SK-N-SH (cell line): Measurements from ENCODE around the gene FAM120B. TPM values are rescaled to one million over a fixed set of nuclear protein-coding genes. Genes with fewer than 3 reads are reported as not detected.
A peak's percentile ranks its signal among the peaks of the same experiment; 100 is the strongest.

Experiments
- CTCF ChIA-PET: fragments of 300-600, 350-600 bp; formaldehyde crosslinking; extraction: SDS; loops from one replicate; lab custom pipeline; 2021; lab: Yijun Ruan, JAX
- POLR2A ChIA-PET: fragments of 350-600 bp; sonication (Branson Sonifier 250); formaldehyde crosslinking; extraction: SDS; loops from one replicate; lab custom pipeline; 2020; ENCODE audit warnings: antibody characterized with exemption, inconsistent platforms; lab: Yijun Ruan, JAX
- DNase-seq: peaks from one replicate; pipeline ENCODE4 v3.0.0; 2012
- H2AFZ ChIP-seq: fragments of 200-600 bp; sonication (generic); 2 replicates; pipeline ENCODE4 v1.8.1; 2016; ENCODE audit warnings: antibody characterized with exemption, mild to moderate bottlenecking, low read depth
- H3F3A ChIP-seq: fragments of 200-600 bp; sonication (generic); replicated peaks from 2 replicates; pipeline ENCODE3; 2016; ENCODE audit warnings: antibody characterized with exemption, mild to moderate bottlenecking; ENCODE audit not compliant: insufficient read depth
- H3K27ac ChIP-seq, 2 experiments: fragments of 200-500 bp in 1 of 2; fragments of 200-600 bp in 1 of 2; sonication (Bioruptor generic) in 1 of 2; sonication (generic), shearing (Covaris generic) in 1 of 2; 2 replicates each; pipeline versions ENCODE4 v1.5.1 to v1.6.1; 2014 to 2016; ENCODE audit warnings: low read depth in 2 of 2, inconsistent platforms in 1 of 2, low read length in 1 of 2, mild to moderate bottlenecking in 1 of 2, mixed read lengths in 1 of 2
- H3K27me3 ChIP-seq: fragments of 200-600 bp; sonication (generic), shearing (Covaris generic); 2 replicates; pipeline ENCODE4 v1.6.1; 2016; ENCODE audit warnings: mixed run types; ENCODE audit not compliant: insufficient read depth
- H3K36me3 ChIP-seq, 2 experiments: fragments of 200-500 bp in 1 of 2; fragments of 200-600 bp in 1 of 2; sonication (Bioruptor generic) in 1 of 2; sonication (generic) in 1 of 2; replicated peaks in 1 of 2; 2 replicates each; pipeline versions ENCODE3 to v1.5.1; 2014 to 2016; ENCODE audit warnings: low read length in 1 of 2, mild to moderate bottlenecking in 1 of 2; ENCODE audit not compliant: insufficient read depth in 2 of 2, control insufficient read depth in 1 of 2
- H3K4me1 ChIP-seq, 2 experiments: fragments of 200-500 bp in 1 of 2; fragments of 200-600 bp in 1 of 2; sonication (Bioruptor generic) in 1 of 2; sonication (generic), shearing (Covaris generic) in 1 of 2; 2 replicates each; pipeline versions ENCODE4 v1.5.1 to v1.6.1; 2014 to 2016; ENCODE audit warnings: low read depth in 1 of 2, low read length in 1 of 2, mixed run types in 1 of 2; ENCODE audit not compliant: insufficient read depth in 2 of 2, control insufficient read depth in 1 of 2
- H3K4me2 ChIP-seq: fragments of 200-600 bp; sonication (generic), shearing (Covaris generic); 2 replicates; pipeline ENCODE4 v1.6.1; 2017; ENCODE audit warnings: mixed run types
- H3K4me3 ChIP-seq, 2 experiments: fragments of 200-500 bp in 1 of 2; fragments of 200-600 bp in 1 of 2; sonication (Bioruptor generic) in 1 of 2; sonication (generic), shearing (Covaris generic) in 1 of 2; 2 replicates each; pipeline versions ENCODE4 v1.5.1 to v1.8.1; 2014 to 2016; ENCODE audit warnings: low read depth in 2 of 2, inconsistent platforms in 1 of 2, low read length in 1 of 2, mild to moderate bottlenecking in 1 of 2, mixed read lengths in 1 of 2, moderate library complexity in 1 of 2
- H3K79me2 ChIP-seq: fragments of 200-600 bp; sonication (generic); 2 replicates; pipeline ENCODE4 v1.8.1; 2017; ENCODE audit warnings: mild to moderate bottlenecking; ENCODE audit not compliant: insufficient read depth
- H3K9ac ChIP-seq: fragments of 200-600 bp; sonication (generic); 2 replicates; pipeline ENCODE4 v1.6.1; 2017; ENCODE audit warnings: mixed run types
- H3K9me2 ChIP-seq: fragments of 200-600 bp; sonication (generic); 2 replicates; pipeline ENCODE4 v1.6.1; 2017; ENCODE audit warnings: mixed run types
- H3K9me3 ChIP-seq: fragments of 200-600 bp; sonication (generic); 2 replicates; pipeline ENCODE4 v1.6.1; 2017; ENCODE audit warnings: mixed run types, mild to moderate bottlenecking, moderate library complexity
- H4K20me1 ChIP-seq: fragments of 200-600 bp; sonication (generic); 2 replicates; pipeline ENCODE4 v1.6.1; 2017; ENCODE audit warnings: mild to moderate bottlenecking, mixed run types; ENCODE audit not compliant: insufficient read depth
- CHD2 ChIP-seq: fragments of 150-350 bp; IDR thresholded peaks from 2 replicates; pipeline ENCODE4 v1.6.1; 2018; ENCODE audit warnings: low read length; ENCODE audit not compliant: partially characterized antibody
- ELF1 ChIP-seq: IDR thresholded peaks from 2 replicates; pipeline ENCODE4 v1.4.0; 2012
- FOSL2 ChIP-seq: IDR thresholded peaks from 2 replicates; pipeline ENCODE4 v1.4.0; 2012; ENCODE audit warnings: low read depth, mild to moderate bottlenecking, moderate library complexity, borderline replicate concordance
- FOXM1 ChIP-seq: IDR thresholded peaks from 2 replicates; pipeline ENCODE4 v1.4.0; 2012; ENCODE audit warnings: low read depth, mild to moderate bottlenecking
- GABPA ChIP-seq: IDR thresholded peaks from 2 replicates; pipeline ENCODE4 v1.4.0; 2012; ENCODE audit warnings: low read depth, mild to moderate bottlenecking
- MEF2A ChIP-seq: IDR thresholded peaks from 2 replicates; pipeline ENCODE4 v1.4.0; 2012; ENCODE audit warnings: low read depth, borderline replicate concordance
- MXI1 ChIP-seq: IDR thresholded peaks from 2 replicates; pipeline ENCODE4 v1.6.1; 2012; ENCODE audit warnings: mild to moderate bottlenecking, low read depth, low read length, improper control_type of control experiment
- RAD21 ChIP-seq: IDR thresholded peaks from 2 replicates; pipeline ENCODE4 v1.6.1; 2012; ENCODE audit warnings: mild to moderate bottlenecking, low read length
- RCOR1 ChIP-seq: fragments of 150-350 bp; IDR thresholded peaks from 2 replicates; pipeline ENCODE4 v1.6.1; 2017; ENCODE audit warnings: antibody characterized with exemption, low read length
- RXRA ChIP-seq: IDR thresholded peaks from 2 replicates; pipeline ENCODE4 v1.4.0; 2012; ENCODE audit warnings: low read depth, mild to moderate bottlenecking, borderline replicate concordance
- SIN3A ChIP-seq: IDR thresholded peaks from 2 replicates; pipeline ENCODE4 v1.6.1; 2012; ENCODE audit warnings: low read depth, mild to moderate bottlenecking, low read length, moderate library complexity, borderline replicate concordance
- YY1 ChIP-seq: IDR thresholded peaks from 2 replicates; pipeline ENCODE4 v1.4.0; 2012; ENCODE audit warnings: low read depth, mild to moderate bottlenecking
- WGBS: methylation state at CpG from one replicate; pipeline ENCODE4 v1.1.6; 2017; ENCODE audit warnings: low lambda C conversion rate; 5-methylcytosine and 5-hydroxymethylcytosine counted together
- polyA plus RNA-seq, 3 experiments: library from polyadenylated mRNA; depleted of rRNA; stranded (reverse); fragments of >200 nt; gene quantifications; 2 replicates each; pipeline ENCODE4 v1.2.3, GENCODE V29; 2012
- TF ChIP-seq, protein P1 (sequence below): IDR thresholded peaks from 2 replicates; pipeline ENCODE4 v1.4.0; 2012; ENCODE audit warnings: low read depth, borderline replicate concordance
- TF ChIP-seq, protein P2 (sequence below): IDR thresholded peaks from 2 replicates; pipeline ENCODE4 v1.6.1; 2012; ENCODE audit warnings: mild to moderate bottlenecking, low read depth, low read length, moderate library complexity
- TF ChIP-seq, protein P3 (sequence below): IDR thresholded peaks from 2 replicates; pipeline ENCODE4 v1.4.0; 2012; ENCODE audit warnings: low read depth
- TF ChIP-seq, protein P4 (sequence below): fragments of 200-600 bp; sonication (generic); IDR thresholded peaks from 2 replicates; pipeline ENCODE4 v1.6.1; 2017; ENCODE audit warnings: antibody characterized with exemption, mild to moderate bottlenecking, moderate library complexity
- TF ChIP-seq, protein P5 (sequence below): fragments of 150-350 bp; IDR thresholded peaks from 2 replicates; pipeline ENCODE4 v1.6.1; 2017; ENCODE audit warnings: antibody characterized with exemption, low read length, low read depth, borderline replicate concordance
- TF ChIP-seq, protein P6 (sequence below): IDR thresholded peaks from 2 replicates; pipeline ENCODE4 v1.4.0; 2012; ENCODE audit warnings: low read depth, borderline replicate concordance

Gene FAM120B
- polyA plus RNA-seq, 1 of the 3 experiments (the other 2 are of a cell fraction) = 7.7 TPM

DNA sequence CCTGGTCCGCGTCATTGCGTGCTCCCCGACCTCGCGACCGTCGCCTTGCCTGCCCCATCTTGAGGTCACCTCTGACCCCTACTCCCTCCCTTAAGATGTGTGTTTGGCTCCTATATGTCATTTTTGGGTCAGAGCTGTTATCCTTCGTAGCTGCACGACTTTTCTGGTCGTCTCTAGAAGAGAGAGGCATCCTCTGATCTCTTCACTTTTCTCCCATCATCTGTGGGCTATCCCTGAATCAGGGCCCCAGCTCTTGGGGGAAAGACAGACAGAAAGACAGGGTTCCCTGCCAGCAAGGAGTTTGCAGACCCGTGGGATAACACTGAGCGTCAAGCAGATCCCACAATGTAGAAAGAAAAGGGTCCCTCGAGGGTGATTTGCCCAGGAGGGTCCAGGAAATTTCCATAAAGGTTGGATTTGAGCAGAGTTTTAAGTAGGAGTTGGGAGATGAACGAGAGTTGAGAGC lies 555 bp downstream of the FAM120B start (continued):
- TF ChIP-seq, protein P1, sequence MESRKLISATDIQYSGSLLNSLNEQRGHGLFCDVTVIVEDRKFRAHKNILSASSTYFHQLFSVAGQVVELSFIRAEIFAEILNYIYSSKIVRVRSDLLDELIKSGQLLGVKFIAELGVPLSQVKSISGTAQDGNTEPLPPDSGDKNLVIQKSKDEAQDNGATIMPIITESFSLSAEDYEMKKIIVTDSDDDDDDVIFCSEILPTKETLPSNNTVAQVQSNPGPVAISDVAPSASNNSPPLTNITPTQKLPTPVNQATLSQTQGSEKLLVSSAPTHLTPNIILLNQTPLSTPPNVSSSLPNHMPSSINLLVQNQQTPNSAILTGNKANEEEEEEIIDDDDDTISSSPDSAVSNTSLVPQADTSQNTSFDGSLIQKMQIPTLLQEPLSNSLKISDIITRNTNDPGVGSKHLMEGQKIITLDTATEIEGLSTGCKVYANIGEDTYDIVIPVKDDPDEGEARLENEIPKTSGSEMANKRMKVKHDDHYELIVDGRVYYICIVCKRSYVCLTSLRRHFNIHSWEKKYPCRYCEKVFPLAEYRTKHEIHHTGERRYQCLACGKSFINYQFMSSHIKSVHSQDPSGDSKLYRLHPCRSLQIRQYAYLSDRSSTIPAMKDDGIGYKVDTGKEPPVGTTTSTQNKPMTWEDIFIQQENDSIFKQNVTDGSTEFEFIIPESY = no peak
- TF ChIP-seq, protein P2, sequence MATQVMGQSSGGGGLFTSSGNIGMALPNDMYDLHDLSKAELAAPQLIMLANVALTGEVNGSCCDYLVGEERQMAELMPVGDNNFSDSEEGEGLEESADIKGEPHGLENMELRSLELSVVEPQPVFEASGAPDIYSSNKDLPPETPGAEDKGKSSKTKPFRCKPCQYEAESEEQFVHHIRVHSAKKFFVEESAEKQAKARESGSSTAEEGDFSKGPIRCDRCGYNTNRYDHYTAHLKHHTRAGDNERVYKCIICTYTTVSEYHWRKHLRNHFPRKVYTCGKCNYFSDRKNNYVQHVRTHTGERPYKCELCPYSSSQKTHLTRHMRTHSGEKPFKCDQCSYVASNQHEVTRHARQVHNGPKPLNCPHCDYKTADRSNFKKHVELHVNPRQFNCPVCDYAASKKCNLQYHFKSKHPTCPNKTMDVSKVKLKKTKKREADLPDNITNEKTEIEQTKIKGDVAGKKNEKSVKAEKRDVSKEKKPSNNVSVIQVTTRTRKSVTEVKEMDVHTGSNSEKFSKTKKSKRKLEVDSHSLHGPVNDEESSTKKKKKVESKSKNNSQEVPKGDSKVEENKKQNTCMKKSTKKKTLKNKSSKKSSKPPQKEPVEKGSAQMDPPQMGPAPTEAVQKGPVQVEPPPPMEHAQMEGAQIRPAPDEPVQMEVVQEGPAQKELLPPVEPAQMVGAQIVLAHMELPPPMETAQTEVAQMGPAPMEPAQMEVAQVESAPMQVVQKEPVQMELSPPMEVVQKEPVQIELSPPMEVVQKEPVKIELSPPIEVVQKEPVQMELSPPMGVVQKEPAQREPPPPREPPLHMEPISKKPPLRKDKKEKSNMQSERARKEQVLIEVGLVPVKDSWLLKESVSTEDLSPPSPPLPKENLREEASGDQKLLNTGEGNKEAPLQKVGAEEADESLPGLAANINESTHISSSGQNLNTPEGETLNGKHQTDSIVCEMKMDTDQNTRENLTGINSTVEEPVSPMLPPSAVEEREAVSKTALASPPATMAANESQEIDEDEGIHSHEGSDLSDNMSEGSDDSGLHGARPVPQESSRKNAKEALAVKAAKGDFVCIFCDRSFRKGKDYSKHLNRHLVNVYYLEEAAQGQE = no peak
- TF ChIP-seq MEF2A = no peak

DNA sequence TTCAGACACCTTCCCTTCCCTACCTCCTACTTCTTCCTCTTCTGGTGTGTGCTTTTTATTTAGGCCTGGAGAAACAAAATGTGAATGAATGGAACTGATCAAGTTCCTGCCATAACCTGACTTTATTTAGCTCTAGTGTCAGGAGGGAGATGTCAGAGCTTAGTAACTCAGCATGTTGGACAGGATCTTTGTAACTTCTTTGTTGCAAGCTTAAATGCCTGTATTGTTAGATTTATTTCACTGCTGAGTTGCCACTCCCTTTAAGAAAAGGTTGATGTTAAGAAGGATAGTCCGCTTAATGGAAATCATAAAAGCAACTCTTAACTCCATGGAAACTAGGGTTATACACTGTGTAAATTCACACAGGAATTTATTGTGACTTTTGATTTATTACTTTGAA lies 2.2 kb downstream of the FAM120B start:
- Histone ChIP-seq H4K20me1 (peaks cover 49% of the 10 kb centered on the region), H3K9me3 (no peaks in the 10 kb centered on the region), H2AFZ (no peak overlapping the region), H3K36me3 (peaks cover 0 to 20% of the 10 kb centered on the region in 2 experiments), H3K9ac (no peak overlapping the region), H3K9me2 (no peaks in the 10 kb centered on the region), H3K79me2 (peaks cover 77% of the 10 kb centered on the region), H3K4me2 (peak overlapping the region; percentile 96; the same call in 1 of the 2 replicates), H3K4me1 (peaks cover 11 to 32% of the 10 kb centered on the region in 2 experiments; a peak in 3 of 4 replicates), H3F3A (no peaks in the 10 kb centered on the region), H3K27ac (no peak overlapping the region), H3K27me3 (no peaks in the 10 kb centered on the region), H3K4me3 (no peak overlapping the region)
- 92% methylated on average over 1 of the region's 1 CpG for WGBS
- DNase-seq = no peak
- no peak for TF ChIP-seq FOSL2
- TF ChIP-seq, protein P3, sequence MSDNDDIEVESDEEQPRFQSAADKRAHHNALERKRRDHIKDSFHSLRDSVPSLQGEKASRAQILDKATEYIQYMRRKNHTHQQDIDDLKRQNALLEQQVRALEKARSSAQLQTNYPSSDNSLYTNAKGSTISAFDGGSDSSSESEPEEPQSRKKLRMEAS = no peak
- no peak for TF ChIP-seq GABPA
- no peak for TF ChIP-seq CHD2
- no peak for TF ChIP-seq ELF1
- TF ChIP-seq, protein P4, sequence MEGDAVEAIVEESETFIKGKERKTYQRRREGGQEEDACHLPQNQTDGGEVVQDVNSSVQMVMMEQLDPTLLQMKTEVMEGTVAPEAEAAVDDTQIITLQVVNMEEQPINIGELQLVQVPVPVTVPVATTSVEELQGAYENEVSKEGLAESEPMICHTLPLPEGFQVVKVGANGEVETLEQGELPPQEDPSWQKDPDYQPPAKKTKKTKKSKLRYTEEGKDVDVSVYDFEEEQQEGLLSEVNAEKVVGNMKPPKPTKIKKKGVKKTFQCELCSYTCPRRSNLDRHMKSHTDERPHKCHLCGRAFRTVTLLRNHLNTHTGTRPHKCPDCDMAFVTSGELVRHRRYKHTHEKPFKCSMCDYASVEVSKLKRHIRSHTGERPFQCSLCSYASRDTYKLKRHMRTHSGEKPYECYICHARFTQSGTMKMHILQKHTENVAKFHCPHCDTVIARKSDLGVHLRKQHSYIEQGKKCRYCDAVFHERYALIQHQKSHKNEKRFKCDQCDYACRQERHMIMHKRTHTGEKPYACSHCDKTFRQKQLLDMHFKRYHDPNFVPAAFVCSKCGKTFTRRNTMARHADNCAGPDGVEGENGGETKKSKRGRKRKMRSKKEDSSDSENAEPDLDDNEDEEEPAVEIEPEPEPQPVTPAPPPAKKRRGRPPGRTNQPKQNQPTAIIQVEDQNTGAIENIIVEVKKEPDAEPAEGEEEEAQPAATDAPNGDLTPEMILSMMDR = no peak
- no peak for TF ChIP-seq RXRA
- TF ChIP-seq SIN3A = no peak
- no peak for TF ChIP-seq FOXM1
- TF ChIP-seq RCOR1 = no peak
- TF ChIP-seq YY1 = no peak
- no peak for TF ChIP-seq MXI1
- TF ChIP-seq, protein P5, sequence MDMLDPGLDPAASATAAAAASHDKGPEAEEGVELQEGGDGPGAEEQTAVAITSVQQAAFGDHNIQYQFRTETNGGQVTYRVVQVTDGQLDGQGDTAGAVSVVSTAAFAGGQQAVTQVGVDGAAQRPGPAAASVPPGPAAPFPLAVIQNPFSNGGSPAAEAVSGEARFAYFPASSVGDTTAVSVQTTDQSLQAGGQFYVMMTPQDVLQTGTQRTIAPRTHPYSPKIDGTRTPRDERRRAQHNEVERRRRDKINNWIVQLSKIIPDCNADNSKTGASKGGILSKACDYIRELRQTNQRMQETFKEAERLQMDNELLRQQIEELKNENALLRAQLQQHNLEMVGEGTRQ = no peak
- TF ChIP-seq RAD21 = no peak
- TF ChIP-seq, protein P6, sequence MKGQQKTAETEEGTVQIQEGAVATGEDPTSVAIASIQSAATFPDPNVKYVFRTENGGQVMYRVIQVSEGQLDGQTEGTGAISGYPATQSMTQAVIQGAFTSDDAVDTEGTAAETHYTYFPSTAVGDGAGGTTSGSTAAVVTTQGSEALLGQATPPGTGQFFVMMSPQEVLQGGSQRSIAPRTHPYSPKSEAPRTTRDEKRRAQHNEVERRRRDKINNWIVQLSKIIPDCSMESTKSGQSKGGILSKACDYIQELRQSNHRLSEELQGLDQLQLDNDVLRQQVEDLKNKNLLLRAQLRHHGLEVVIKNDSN = no peak
- ChIA-PET POLR2A (no interaction called here), CTCF (interaction anchor here (1.0 to 4.2 kb wide), 4 partner anchors 209 to 518 kb away, joined by 3 to 15 read pairs (median 3); no protein-coding TSS in a partner anchor)
